WERI-Rb-1 (cell line): Measurements from ENCODE around the gene FBXO28.
A peak's percentile ranks its signal among the peaks of the same experiment; 100 is the strongest.

Source experiments
- DNase-seq: peaks from one replicate; pipeline ENCODE4 v3.0.0-alpha.2; 2020
- H3K27ac ChIP-seq: fragments of 250-450 bp; sonication (Bioruptor Pico); 2 replicates; pipeline ENCODE4 v1.5.1; 2020; ENCODE audit warnings: mild to moderate bottlenecking, moderate library complexity
- H3K27me3 ChIP-seq: fragments of 250-450 bp; sonication (Bioruptor Pico); 2 replicates; pipeline ENCODE4 v1.5.1; 2021; ENCODE audit warnings: mild to moderate bottlenecking, low read depth, moderate library complexity; ENCODE audit not compliant: insufficient read depth, severe bottlenecking
- H3K36me3 ChIP-seq: fragments of 250-450 bp; sonication (Bioruptor Pico); 2 replicates; pipeline ENCODE4 v1.5.1; 2020; ENCODE audit warnings: mild to moderate bottlenecking, moderate library complexity
- H3K4me3 ChIP-seq: 2 replicates; pipeline ENCODE4 v1.5.1; 2011; ENCODE audit warnings: low read depth, mild to moderate bottlenecking, control low read depth, low read length
- H3K9me3 ChIP-seq: fragments of 250-450 bp; sonication (Bioruptor Pico); 2 replicates; pipeline ENCODE4 v1.5.1; 2021; ENCODE audit warnings: mild to moderate bottlenecking, moderate library complexity; ENCODE audit not compliant: severe bottlenecking
- TF ChIP-seq, protein P1 (sequence below): IDR thresholded peaks from 2 replicates; pipeline ENCODE4 v1.5.1; 2011; ENCODE audit warnings: low read depth, mild to moderate bottlenecking, control low read depth, inconsistent platforms, low read length

The FBXO28 gene

DNA sequence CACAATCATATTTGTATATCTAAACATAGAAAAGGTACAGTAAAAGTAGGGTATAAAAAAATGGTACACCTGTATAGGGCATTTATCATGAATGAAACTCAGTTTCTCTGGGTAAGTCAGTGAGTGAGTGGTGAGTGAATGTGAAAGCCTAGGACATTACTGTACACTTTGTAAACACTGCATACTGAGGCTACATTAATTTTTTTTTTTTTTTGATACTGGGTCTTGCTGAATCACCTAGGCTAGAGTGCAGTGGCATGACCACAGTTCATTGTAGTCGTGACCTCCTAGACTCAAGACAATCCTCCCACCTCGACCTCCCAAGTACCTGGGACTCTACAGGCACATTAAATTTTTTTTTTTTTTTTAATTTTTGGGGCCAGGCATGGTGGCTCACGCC, 27.8 kb downstream of the FBXO28 start:
- no peaks in the 10 kb centered on the region for H3K27me3 ChIP-seq
- TF ChIP-seq, protein P1, sequence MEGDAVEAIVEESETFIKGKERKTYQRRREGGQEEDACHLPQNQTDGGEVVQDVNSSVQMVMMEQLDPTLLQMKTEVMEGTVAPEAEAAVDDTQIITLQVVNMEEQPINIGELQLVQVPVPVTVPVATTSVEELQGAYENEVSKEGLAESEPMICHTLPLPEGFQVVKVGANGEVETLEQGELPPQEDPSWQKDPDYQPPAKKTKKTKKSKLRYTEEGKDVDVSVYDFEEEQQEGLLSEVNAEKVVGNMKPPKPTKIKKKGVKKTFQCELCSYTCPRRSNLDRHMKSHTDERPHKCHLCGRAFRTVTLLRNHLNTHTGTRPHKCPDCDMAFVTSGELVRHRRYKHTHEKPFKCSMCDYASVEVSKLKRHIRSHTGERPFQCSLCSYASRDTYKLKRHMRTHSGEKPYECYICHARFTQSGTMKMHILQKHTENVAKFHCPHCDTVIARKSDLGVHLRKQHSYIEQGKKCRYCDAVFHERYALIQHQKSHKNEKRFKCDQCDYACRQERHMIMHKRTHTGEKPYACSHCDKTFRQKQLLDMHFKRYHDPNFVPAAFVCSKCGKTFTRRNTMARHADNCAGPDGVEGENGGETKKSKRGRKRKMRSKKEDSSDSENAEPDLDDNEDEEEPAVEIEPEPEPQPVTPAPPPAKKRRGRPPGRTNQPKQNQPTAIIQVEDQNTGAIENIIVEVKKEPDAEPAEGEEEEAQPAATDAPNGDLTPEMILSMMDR, result no peak
- H3K27ac ChIP-seq, result no peak overlapping the region
- DNase-seq, result no peak
- H3K36me3 ChIP-seq, result peaks cover 8% of the 10 kb centered on the region; the same call in 1 of the 2 replicates
- H3K9me3 ChIP-seq, result no peaks in the 10 kb centered on the region
- no peak overlapping the region for H3K4me3 ChIP-seq

DNA sequence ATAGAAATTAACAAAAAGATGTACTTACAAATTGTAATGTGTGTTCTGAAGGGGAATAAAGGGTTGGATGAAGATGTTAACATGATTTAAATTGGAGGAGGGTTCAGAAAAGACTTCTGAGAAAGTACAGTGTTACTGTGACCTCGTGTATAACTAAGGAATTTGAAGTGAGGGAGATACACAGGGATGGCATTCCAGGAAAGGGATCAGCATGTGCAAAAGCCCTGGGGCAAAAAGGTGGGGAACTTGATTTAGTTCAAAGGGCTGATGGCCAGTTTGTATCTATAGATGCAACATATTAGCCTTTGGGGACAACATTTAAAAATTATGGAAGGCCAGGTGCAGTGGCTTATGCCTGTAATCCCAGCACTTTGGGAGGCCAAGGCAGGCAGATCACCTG, 35.8 kb downstream of the FBXO28 start:
- no peaks in the 10 kb centered on the region for H3K9me3 ChIP-seq
- no peaks in the 10 kb centered on the region for H3K27me3 ChIP-seq
- no peak overlapping the region for H3K4me3 ChIP-seq
- no peak for DNase-seq
- H3K36me3 ChIP-seq, result no peaks in the 10 kb centered on the region
- TF ChIP-seq, protein P1, result no peak
- H3K27ac ChIP-seq, result no peak overlapping the region

DNA sequence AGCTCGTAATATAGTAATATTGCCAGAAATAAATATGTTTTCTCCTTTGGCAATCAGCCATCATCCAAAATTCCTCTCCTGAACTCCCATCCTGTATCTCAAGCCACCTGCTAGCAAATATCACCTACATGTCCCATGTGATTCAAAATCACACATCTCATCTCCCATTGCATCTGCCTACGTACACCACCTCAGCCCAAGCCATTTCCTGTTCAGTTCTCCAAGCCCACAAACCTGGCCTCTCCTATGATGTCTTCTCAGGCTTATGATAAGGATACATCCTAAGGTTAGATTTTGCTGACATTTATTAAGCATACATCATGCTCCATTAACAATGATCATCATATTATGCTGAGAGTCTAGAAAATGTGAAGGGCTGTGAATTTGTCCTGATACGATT, 37.2 kb downstream of the FBXO28 start:
- Histone ChIP-seq H3K27ac (no peak overlapping the region), H3K4me3 (no peak overlapping the region), H3K9me3 (no peaks in the 10 kb centered on the region), H3K36me3 (no peaks in the 10 kb centered on the region), H3K27me3 (no peaks in the 10 kb centered on the region)
- TF ChIP-seq, protein P1, result no peak
- no peak for DNase-seq

DNA sequence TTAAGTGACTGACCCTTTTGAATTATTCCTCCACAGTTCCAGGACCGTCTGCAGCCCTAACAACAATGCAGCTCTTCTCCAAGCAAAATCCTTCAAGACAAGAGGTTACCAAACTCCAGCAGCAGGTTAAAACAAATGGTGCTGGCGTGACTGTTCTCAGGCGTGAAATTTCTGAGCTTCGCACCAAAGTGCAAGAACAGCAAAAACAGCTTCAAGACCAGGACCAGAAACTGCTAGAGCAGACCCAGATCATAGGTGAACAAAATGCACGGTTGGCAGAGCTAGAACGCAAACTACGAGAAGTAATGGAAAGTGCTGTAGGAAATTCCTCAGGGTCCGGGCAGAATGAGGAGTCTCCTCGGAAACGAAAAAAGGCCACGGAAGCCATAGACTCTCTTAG, 43.4 kb downstream of the FBXO28 start:
- Histone ChIP-seq H3K27me3 (no peaks in the 10 kb centered on the region), H3K9me3 (no peaks in the 10 kb centered on the region), H3K36me3 (peaks cover 3% of the 10 kb centered on the region; the same call in 1 of the 2 replicates), H3K27ac (no peak overlapping the region), H3K4me3 (no peak overlapping the region)
- TF ChIP-seq, protein P1, result no peak
- no peak for DNase-seq

DNA sequence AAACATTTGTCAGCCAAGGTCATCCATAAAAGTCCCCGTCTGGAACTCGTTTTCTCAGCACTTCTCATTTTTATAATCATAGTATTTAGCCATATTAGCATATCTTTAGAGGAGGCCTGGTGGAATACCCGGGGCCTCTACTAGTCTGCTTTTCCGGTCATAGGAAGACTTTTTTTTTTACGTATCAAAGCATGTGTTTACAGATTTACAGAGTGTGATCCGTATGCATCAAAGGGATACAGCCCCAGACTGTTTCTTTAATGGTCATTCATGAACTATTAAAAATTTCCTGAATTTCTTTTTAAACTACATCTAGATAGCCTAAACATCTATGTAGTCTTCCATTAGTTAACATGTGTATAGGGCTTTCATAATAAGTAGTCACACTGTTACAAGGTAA, 45.6 kb downstream of the FBXO28 start:
- Histone ChIP-seq H3K9me3 (no peaks in the 10 kb centered on the region), H3K27ac (no peak overlapping the region), H3K27me3 (no peaks in the 10 kb centered on the region), H3K4me3 (no peak overlapping the region), H3K36me3 (peaks cover 3% of the 10 kb centered on the region; the same call in 1 of the 2 replicates)
- TF ChIP-seq, protein P1, result no peak
- DNase-seq, result no peak

DNA sequence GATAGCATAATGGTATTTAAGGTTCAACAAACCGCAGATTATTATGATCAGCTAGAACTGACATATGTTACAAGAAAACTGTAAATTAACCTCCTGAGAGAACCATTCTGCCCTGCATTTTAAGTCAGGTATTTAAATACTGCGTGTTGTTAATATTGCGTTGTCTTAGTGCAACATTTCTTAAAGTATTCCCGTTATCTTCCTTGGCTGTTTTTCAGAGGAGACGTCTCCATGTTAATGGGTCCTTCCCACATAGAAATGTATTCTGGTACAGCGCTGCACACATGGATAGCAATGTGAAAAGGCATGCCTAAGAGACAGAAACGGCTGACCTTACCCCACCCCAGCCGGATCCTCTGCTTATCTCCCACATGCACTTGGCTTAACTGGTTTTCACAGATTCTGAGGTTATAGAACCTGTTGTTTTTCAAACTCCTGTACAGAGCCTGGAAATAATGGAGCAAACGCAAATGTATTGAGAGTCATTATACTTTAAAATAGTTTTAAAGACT, 46.3 kb downstream of the FBXO28 start:
- TF ChIP-seq, protein P1, result no peak
- peaks cover 3% of the 10 kb centered on the region; the same call in 1 of the 2 replicates for H3K36me3 ChIP-seq

More for the DNA sequence above, 46.3 kb downstream of the FBXO28 start:
- Histone ChIP-seq H3K9me3 (no peaks in the 10 kb centered on the region), H3K4me3 (no peak overlapping the region), H3K27me3 (no peaks in the 10 kb centered on the region), H3K27ac (no peak overlapping the region)
- peak; percentile 16 for DNase-seq
